ENCODE results near the gene LRBA. TPM values are rescaled to one million over a fixed set of nuclear protein-coding genes. Genes with fewer than 3 reads are reported as not detected.

The LRBA gene
- polyA plus RNA-seq, 1 of the 3 experiments (the other 2 are of a cell fraction), result 11.4 TPM

DNA sequence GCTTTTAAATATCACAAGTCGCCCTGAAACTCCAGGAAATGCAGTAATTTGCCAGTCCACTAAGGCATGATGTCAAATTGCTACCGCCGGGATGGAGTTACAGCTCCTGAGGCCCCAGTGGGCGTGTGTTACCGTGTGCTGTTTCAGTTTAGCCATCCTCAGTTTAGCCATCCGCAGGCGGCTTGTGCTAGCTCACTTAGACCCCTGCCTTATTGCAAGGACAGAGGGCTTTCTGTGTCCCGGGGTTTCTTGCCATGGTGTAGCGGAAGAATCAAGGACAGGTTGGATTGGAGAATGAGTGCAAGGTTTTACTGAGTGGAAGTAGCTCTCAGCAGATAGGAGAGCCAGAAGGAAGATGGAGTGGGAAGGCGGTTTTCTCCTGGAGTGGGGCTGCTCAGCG lies 33.8 kb upstream of the LRBA start:
- Histone ChIP-seq H3K79me2 (ENCODE audit: insufficient read depth) (no peaks in the 10 kb centered on the region), H3K9me2 (no peaks in the 10 kb centered on the region), H4K20me1 (ENCODE audit: insufficient read depth) (no peaks in the 10 kb centered on the region), H3K27ac (ENCODE audit: low read depth in 2 of 2, low read length in 1 of 2) (no peak overlapping the region), H3K36me3 (replicated peaks in 1 of 2; ENCODE audit: control insufficient read depth in 1 of 2, insufficient read depth in 2 of 2, low read length in 1 of 2) (no peaks in the 10 kb centered on the region), H3K9me3 (no peaks in the 10 kb centered on the region), H3K4me2 (no peak overlapping the region), H3K27me3 (ENCODE audit: insufficient read depth) (no peaks in the 10 kb centered on the region), H3F3A (replicated peaks; ENCODE audit: insufficient read depth) (no peaks in the 10 kb centered on the region), H3K9ac (no peak overlapping the region), H3K4me1 (ENCODE audit: control insufficient read depth in 1 of 2, insufficient read depth in 2 of 2, low read depth in 1 of 2, low read length in 1 of 2) (no peaks in the 10 kb centered on the region), H2AFZ (ENCODE audit: low read depth) (no peak overlapping the region), H3K4me3 (ENCODE audit: low read depth in 2 of 2, low read length in 1 of 2) (no peak overlapping the region)
- DNase-seq, result no peak
- TF ChIP-seq ZBTB33 (IDR thresholded peaks at IDR 0.05; ENCODE audit: borderline replicate concordance, low read depth), result no peak
- no peak for TF ChIP-seq TEAD4 (IDR thresholded peaks at IDR 0.05; ENCODE audit: borderline replicate concordance, insufficient read depth)
- no peak for TF ChIP-seq TCF12 (IDR thresholded peaks at IDR 0.05)
- TF ChIP-seq TAF1 (IDR thresholded peaks at IDR 0.05; ENCODE audit: borderline replicate concordance, low read depth, low read length), result no peak
- TF ChIP-seq GATA2 (CRISPR knock-in tag; IDR thresholded peaks at IDR 0.05), result no peak
- TF ChIP-seq POLR2AphosphoS5 (IDR thresholded peaks at IDR 0.05; ENCODE audit: low read depth, low read length), result no peak
- TF ChIP-seq NRF1 (IDR thresholded peaks at IDR 0.05; ENCODE audit: low read depth, low read length), result no peak
- TF ChIP-seq RAD21 (IDR thresholded peaks at IDR 0.05; ENCODE audit: low read length), result no peak
- TF ChIP-seq GABPA (IDR thresholded peaks at IDR 0.05; ENCODE audit: low read depth), result no peak
- no peak for TF ChIP-seq RCOR1 (IDR thresholded peaks at IDR 0.05; ENCODE audit: low read length)
- TF ChIP-seq ELF1 (IDR thresholded peaks at IDR 0.05), result no peak
- 91% methylated on average over 11 of the region's 11 CpGs for WGBS (ENCODE audit: low lambda C conversion rate)
- POLR2A ChIA-PET, result no interaction called here
- CTCF ChIA-PET, result no interaction called here

- Histone ChIP-seq H3K36me3 (replicated peaks in 1 of 2; ENCODE audit: control insufficient read depth in 1 of 2, insufficient read depth in 2 of 2, low read length in 1 of 2) (no peaks in the 10 kb centered on the region), H3K4me3 (ENCODE audit: low read depth in 2 of 2, low read length in 1 of 2) (no peak overlapping the region), H3K9me3 (no peaks in the 10 kb centered on the region), H3K4me2 (no peak overlapping the region), H3K9ac (no peak overlapping the region), H3F3A (replicated peaks; ENCODE audit: insufficient read depth) (no peaks in the 10 kb centered on the region), H3K27me3 (ENCODE audit: insufficient read depth) (no peaks in the 10 kb centered on the region), H3K79me2 (ENCODE audit: insufficient read depth) (no peaks in the 10 kb centered on the region), H4K20me1 (ENCODE audit: insufficient read depth) (no peaks in the 10 kb centered on the region), H3K9me2 (no peaks in the 10 kb centered on the region), H3K27ac (ENCODE audit: low read depth in 2 of 2, low read length in 1 of 2) (no peak overlapping the region), H2AFZ (ENCODE audit: low read depth) (no peak overlapping the region), H3K4me1 (ENCODE audit: control insufficient read depth in 1 of 2, insufficient read depth in 2 of 2, low read depth in 1 of 2, low read length in 1 of 2) (no peaks in the 10 kb centered on the region)
- DNase-seq, result no peak
- 67% methylated on average over 4 of the region's 4 CpGs for WGBS (ENCODE audit: low lambda C conversion rate)
- ChIA-PET POLR2A (no interaction called here), CTCF (interaction anchor here (1.0 kb wide), 1 partner anchor 27 kb away, joined by 3 read pairs; no protein-coding TSS in a partner anchor)
- TF ChIP-seq, protein P1, sequence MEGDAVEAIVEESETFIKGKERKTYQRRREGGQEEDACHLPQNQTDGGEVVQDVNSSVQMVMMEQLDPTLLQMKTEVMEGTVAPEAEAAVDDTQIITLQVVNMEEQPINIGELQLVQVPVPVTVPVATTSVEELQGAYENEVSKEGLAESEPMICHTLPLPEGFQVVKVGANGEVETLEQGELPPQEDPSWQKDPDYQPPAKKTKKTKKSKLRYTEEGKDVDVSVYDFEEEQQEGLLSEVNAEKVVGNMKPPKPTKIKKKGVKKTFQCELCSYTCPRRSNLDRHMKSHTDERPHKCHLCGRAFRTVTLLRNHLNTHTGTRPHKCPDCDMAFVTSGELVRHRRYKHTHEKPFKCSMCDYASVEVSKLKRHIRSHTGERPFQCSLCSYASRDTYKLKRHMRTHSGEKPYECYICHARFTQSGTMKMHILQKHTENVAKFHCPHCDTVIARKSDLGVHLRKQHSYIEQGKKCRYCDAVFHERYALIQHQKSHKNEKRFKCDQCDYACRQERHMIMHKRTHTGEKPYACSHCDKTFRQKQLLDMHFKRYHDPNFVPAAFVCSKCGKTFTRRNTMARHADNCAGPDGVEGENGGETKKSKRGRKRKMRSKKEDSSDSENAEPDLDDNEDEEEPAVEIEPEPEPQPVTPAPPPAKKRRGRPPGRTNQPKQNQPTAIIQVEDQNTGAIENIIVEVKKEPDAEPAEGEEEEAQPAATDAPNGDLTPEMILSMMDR (IDR thresholded peaks at IDR 0.05), result no peak
These were observed 31.5 kb upstream of the LRBA start for GRCh38 chr4:151046609-151047008.

Measured in SK-N-SH (cell line).